ENCODE data around the gene COG5.

DNA sequence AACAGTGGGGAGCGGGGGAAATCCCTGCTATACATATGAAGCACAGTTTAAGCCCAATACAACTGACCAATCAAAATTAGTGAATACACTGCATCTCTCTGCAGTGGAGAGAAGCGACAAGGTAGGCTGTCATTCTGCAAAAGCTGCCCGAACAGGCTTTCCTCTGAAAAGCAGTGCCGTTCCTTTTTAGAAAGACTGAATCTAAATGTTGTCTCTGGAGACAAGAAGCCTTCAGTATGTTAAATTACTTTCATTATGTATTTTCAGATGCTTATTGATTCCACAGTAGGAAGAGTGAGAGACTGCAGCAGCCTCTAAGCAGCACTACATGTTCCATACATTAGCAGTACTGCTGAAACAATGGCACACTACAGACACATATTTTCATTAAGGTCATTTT lies 93.8 kb downstream of the COG5 start, which contains the start of gene GPR22:
- TF ChIP-seq CTCF (IDR thresholded peaks at IDR 0.05) (no peak), POLR2A (IDR thresholded peaks at IDR 0.05) (no peak), POLR2AphosphoS5 (IDR thresholded peaks at IDR 0.05) (no peak)

All from breast epithelium (tissue), 3 donors.